Right hindlimb (tissue), 1 donor: ENCODE data around the gene CCSER2.

Experiments used
- DNase-seq: peaks from one replicate; pipeline ENCODE4 v3.0.0-alpha.2; 2018

Gene CCSER2

DNA sequence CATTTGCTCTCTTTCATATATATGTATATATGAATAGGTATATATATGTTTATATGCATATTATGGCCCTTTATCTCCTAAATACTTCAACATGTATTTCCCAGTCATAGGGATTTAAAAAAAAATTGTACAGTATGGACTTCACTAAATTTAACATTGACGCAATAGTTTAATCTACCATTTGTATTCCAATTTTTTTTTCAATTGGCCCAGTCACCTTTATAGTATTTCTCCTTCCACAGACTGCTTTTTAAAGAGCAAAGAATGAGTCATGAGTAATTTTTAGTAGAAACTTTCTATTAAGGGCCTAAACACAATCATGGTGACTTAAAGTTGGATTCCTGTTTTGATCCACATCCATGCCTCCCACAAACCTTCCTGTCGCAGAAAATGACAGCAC is 20.5 kb downstream of the CCSER2 start:
- no peak for DNase-seq

GRCh38 chr10:84352251-84352842 is 24.0 kb downstream of the CCSER2 start:
- DNase-seq = no peak

GRCh38 chr10:84353052-84353803 is 24.8 kb downstream of the CCSER2 start:
- no peak for DNase-seq

- no peak for DNase-seq
These were observed 26.2 kb downstream of the CCSER2 start for GRCh38 chr10:84354623-84355022.

DNA sequence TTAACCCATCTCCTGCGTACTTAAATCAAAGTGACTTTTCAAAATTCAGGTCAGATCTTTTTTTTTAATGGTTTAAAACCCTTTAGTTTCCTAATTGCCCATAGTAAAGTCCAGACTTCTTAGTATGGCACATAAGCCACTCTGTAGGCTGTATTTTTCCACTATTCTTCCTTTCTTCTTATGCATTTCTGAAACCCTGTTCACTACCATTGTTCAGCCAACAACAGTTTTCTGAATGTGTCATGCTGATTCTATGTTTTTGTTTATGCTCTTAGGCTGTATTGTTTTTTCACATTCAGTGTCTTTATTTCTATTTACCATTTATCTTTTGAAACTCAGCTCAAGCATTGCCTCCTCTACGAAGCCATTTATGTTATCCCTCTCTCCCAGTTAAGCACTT is 26.7 kb downstream of the CCSER2 start:
- no peak for DNase-seq

- no peak for DNase-seq
These were observed 28.5 kb downstream of the CCSER2 start for GRCh38 chr10:84356928-84357327.

GRCh38 chr10:84358743-84359142 is 30.4 kb downstream of the CCSER2 start:
- no peak for DNase-seq

DNA sequence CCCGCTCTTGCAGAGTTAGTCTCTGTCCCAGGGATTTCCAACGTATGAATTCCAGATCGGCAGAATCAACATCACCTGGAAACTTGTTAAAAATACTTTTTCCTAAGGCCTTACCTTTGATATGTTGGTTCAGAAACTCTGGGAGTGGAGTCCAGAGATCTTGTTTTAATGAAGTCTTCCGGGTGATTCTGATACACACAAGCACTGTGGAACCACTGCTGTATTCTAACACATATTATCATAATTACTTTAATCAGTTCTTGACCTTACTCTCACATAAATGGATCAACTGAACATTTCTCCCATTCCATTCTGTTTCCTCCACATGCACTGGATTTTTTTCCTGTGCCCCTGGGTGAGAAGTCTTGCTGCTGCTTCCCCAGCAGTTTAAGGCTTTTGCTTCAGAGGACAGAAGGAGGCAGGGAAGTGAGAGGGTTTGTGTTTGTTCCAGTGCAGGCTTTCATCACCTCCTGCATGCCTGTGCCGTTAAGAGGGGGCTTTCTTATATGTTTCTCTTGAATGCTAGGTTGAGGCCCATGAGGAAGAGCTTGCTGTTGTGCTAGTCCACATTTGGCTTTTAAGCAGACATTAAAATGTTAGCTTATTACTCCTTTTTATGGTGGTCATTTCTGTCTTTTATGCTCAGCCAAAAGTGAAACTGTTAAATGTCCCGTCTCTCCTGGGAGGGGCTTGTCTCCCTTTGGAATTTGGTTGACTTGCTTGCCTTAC is 32.4 kb downstream of the CCSER2 start:
- DNase-seq = no peak

GRCh38 chr10:84365335-84365881 is 37.0 kb downstream of the CCSER2 start:
- DNase-seq = no peak

GRCh38 chr10:84366041-84366440 is 37.7 kb downstream of the CCSER2 start:
- DNase-seq = no peak

DNA sequence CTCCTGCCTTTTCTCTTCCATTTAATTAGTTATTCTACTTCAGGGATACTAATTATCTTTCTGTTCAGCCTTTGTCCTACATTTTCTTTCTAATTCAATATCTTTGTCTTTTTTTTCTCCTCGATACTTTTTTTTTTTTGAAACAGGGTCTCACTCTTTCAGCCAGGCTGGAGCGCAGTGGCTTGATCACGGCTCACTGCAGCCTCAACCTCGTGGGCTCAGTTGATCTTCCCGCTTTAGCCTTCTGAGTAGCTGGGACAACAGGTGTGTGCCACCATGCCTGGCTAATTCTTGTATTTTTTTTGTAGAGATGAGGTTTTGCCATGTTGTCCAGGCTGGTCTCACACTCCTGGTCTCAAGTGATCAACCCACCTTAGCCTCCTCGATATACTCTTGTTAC is 38.9 kb downstream of the CCSER2 start:
- no peak for DNase-seq

DNA sequence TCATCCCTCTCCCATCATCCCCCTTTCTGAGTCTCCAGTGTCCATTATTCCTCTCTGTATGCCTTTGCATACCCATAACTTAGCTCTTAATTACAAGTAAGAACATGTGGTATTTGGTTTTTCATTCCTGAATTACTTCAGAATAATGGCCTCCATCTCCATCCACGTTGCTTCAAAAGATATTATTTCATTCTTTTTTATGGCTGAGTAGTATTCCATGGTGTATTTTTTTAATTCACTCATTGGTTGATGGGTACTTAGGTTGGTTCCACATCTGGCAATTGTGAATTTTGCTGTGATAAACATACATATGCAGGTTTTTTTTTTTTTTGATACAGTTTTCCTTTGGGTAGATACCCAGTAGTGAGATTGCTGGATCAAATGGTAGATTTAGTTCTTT is 40.4 kb downstream of the CCSER2 start:
- DNase-seq = no peak

DNA sequence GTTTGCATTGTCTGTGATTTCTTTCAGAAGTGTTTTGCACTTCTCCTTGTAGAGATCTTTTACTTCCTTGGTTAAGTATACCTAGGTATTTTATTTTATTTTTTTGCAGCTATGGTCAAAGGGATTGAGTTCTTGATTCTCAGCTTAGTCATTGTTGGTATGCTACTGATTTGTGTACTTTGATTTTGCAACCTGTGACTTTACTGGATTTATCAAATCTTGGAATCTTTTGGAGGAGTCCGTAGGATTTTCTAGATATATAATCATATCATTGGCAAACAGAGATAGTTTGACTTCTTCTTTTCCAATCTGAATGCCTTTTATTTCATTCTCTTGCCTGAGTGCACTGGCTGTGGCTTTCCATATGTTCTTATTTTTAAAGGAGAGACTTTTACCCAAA is 41.9 kb downstream of the CCSER2 start:
- no peak for DNase-seq

DNA sequence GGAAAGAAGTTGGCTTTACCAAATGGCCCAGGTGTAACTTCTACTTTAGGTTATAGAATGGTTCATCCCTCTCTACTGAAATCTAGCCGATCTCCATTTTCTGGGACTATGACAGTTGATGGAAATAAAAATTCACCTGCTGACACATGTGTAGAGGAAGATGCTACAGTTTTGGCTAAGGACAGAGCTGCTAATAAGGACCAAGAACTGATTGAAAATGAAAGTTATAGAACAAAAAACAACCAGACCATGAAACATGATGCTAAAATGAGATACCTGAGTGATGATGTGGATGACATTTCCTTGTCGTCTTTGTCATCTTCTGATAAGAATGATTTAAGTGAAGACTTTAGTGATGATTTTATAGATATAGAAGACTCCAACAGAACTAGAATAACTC is 43.6 kb downstream of the CCSER2 start:
- no peak for DNase-seq

- DNase-seq = no peak
These were observed 44.6 kb downstream of the CCSER2 start for GRCh38 chr10:84373000-84373399.

- DNase-seq = no peak
These were observed 46.1 kb downstream of the CCSER2 start for GRCh38 chr10:84374455-84374854.

- DNase-seq = peak; percentile 28
These were observed 46.6 kb downstream of the CCSER2 start for GRCh38 chr10:84375011-84375410.

DNA sequence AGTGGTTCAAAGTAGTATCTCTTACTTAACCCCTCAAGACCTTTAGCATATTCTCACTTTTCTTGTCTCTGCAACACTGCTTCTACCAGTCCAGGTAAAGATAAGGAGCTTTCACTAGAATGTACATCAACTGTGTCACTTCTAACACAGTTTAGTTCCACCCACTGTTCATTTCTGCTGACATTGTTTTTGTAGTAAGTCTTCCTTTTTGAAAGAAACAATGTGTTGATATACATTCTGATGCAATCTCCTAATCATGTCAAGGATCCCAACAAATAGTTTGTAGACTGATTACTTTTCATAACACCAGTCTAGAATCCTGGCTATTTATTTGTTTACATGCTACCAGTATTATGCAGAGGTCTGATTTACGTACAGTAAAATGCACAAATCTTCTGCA is 47.5 kb downstream of the CCSER2 start:
- no peak for DNase-seq

- DNase-seq = no peak
These were observed 59.8 kb downstream of the CCSER2 start for GRCh38 chr10:84388148-84388547.

DNA sequence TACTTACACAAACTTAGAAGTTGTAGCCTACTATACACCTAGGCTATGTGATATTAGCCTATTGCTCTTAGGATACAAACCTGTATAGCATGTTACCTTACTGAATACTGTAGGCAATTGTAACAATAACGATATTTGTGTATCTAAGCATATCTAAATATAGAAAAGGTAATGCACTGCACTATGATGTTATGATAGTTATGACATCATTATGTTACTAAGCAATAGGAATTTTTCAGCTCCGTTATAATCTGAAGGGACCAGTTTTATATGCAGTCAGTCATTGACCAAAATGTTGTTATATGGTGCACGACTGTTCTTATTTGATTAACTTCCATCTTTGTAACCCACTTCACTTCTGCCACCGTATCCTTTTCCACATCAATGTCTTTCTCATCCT is 62.0 kb downstream of the CCSER2 start:
- no peak for DNase-seq

- no peak for DNase-seq
These were observed 62.9 kb downstream of the CCSER2 start for GRCh38 chr10:84391326-84391725.

DNA sequence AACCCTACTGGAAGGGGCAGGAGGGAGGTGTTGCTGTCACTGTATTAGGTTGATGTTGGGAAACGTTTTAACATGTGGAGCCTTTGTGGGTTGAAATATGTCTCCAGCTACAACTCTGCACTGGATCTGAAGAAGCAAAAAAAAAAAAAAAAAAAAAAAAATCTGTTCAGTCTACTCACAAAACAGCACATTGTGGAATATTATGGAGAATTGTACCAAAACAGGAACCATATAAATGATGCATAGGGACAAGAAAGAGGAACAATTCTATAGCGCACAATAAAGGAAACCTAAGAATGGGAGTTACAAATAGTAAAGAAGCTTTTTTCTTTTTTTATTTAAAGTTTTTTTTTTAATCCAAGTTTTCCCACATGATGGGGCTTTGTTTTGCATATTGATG is 63.8 kb downstream of the CCSER2 start:
- no peak for DNase-seq

GRCh38 chr10:84395581-84395980 is 67.2 kb downstream of the CCSER2 start:
- no peak for DNase-seq

- no peak for DNase-seq
These were observed 69.4 kb downstream of the CCSER2 start for GRCh38 chr10:84397735-84398144.
